Liver (tissue), 9 donors: ENCODE measurements around the gene GOSR2. TPM values are rescaled to one million over a fixed set of nuclear protein-coding genes. Genes with fewer than 3 reads are reported as not detected.

ENCODE experiments used
- DNase-seq: peaks from one replicate; pipeline ENCODE4 v3.0.0-alpha.2; 2017; ENCODE audit warnings: low spot score
- H3K27ac ChIP-seq, 2 donors: one replicate each; pipeline ENCODE4 v1.7.0; 2013; ENCODE audit warnings: inconsistent platforms in 2 of 2, low read length in 2 of 2, control low read depth in 1 of 2, low read depth in 1 of 2, mild to moderate bottlenecking in 1 of 2
- H3K27me3 ChIP-seq, 4 donors: one replicate each; pipeline versions ENCODE4 v1.6.1 to v1.7.0; 2013; ENCODE audit warnings: low read length in 3 of 4, inconsistent platforms in 1 of 4, mild to moderate bottlenecking in 1 of 4, moderate library complexity in 1 of 4; ENCODE audit not compliant: control insufficient read depth in 4 of 4, insufficient read depth in 4 of 4
- H3K36me3 ChIP-seq, 4 donors: one replicate each; pipeline versions ENCODE4 v1.6.1 to v1.7.0; 2013; ENCODE audit warnings: low read length in 3 of 4, mild to moderate bottlenecking in 3 of 4, low read depth in 1 of 4, moderate library complexity in 1 of 4; ENCODE audit not compliant: control insufficient read depth in 4 of 4, insufficient read depth in 3 of 4
- H3K4me1 ChIP-seq, 4 donors: one replicate each; pipeline versions ENCODE4 v1.6.1 to v1.7.0; 2013; ENCODE audit warnings: low read length in 3 of 4, mild to moderate bottlenecking in 3 of 4, moderate library complexity in 1 of 4; ENCODE audit not compliant: control insufficient read depth in 4 of 4, insufficient read depth in 4 of 4
- H3K4me3 ChIP-seq, 3 donors: one replicate each; pipeline versions ENCODE4 v1.6.1 to v1.7.0; 2013; ENCODE audit warnings: low read length in 3 of 3, control low read depth in 1 of 3, low read depth in 1 of 3, mild to moderate bottlenecking in 1 of 3
- H3K9ac ChIP-seq, 2 donors: one replicate each; pipeline ENCODE4 v1.7.0; 2013; ENCODE audit warnings: low read length in 2 of 2, mild to moderate bottlenecking in 2 of 2, moderate library complexity in 2 of 2, control low read depth in 1 of 2, low read depth in 1 of 2
- H3K9me3 ChIP-seq, 4 donors: one replicate each; pipeline versions ENCODE4 v1.6.1 to v1.7.0; 2013; ENCODE audit warnings: low read length in 3 of 4; ENCODE audit not compliant: control insufficient read depth in 4 of 4
- ATF3 ChIP-seq: IDR thresholded peaks from 2 replicates; pipeline ENCODE4 v1.6.1; 2016; ENCODE audit warnings: antibody characterized with exemption
- CTCF ChIP-seq: fragments of 150-350 bp; IDR thresholded peaks from 2 replicates; pipeline ENCODE4 v1.5.1; 2017; ENCODE audit warnings: improper control_type of control experiment, low read depth, low read length; ENCODE audit not compliant: missing input control
- EGR1 ChIP-seq, 2 donors: IDR thresholded peaks; 2 replicates each; pipeline ENCODE4 v1.6.1; 2016 to 2018; ENCODE audit warnings: antibody characterized with exemption in 2 of 2, low read depth in 2 of 2
- FOXA2 ChIP-seq: IDR thresholded peaks from 2 replicates; pipeline ENCODE4 v1.6.1; 2016; ENCODE audit warnings: antibody characterized with exemption
- GABPA ChIP-seq, 2 donors: IDR thresholded peaks in 1 of 2; conservative IDR thresholded peaks in 1 of 2; 2 replicates each; pipeline ENCODE4 v1.6.1; 2016; ENCODE audit warnings: antibody characterized with exemption in 2 of 2, mild to moderate bottlenecking in 1 of 2, moderate library complexity in 1 of 2
- HNF4A ChIP-seq, 2 donors: conservative IDR thresholded peaks; 2 replicates each; pipeline ENCODE4 v1.6.1; 2016; ENCODE audit warnings: antibody characterized with exemption in 2 of 2, mild to moderate bottlenecking in 2 of 2
- HNF4G ChIP-seq: IDR thresholded peaks from 2 replicates; pipeline ENCODE4 v1.6.1; 2016; ENCODE audit warnings: antibody characterized with exemption
- MAX ChIP-seq: IDR thresholded peaks from 2 replicates; pipeline ENCODE4 v1.6.1; 2016; ENCODE audit warnings: antibody characterized with exemption
- NR2F2 ChIP-seq: IDR thresholded peaks from 2 replicates; pipeline ENCODE4 v1.6.1; 2016; ENCODE audit warnings: antibody characterized with exemption
- RAD21 ChIP-seq, 2 donors: IDR thresholded peaks; 2 replicates each; pipeline ENCODE4 v1.6.1; 2016; ENCODE audit warnings: antibody characterized with exemption in 2 of 2, mild to moderate bottlenecking in 2 of 2
- REST ChIP-seq: IDR thresholded peaks from 2 replicates; pipeline ENCODE4 v1.6.1; 2016; ENCODE audit warnings: antibody characterized with exemption, mild to moderate bottlenecking
- TAF1 ChIP-seq: conservative IDR thresholded peaks from 2 replicates; pipeline ENCODE4 v1.6.1; 2016; ENCODE audit warnings: antibody characterized with exemption, mild to moderate bottlenecking
- YY1 ChIP-seq: IDR thresholded peaks from 2 replicates; pipeline ENCODE4 v1.6.1; 2016; ENCODE audit warnings: antibody characterized with exemption, mild to moderate bottlenecking
- ZBTB33 ChIP-seq: IDR thresholded peaks from 2 replicates; pipeline ENCODE4 v1.6.1; 2016; ENCODE audit warnings: antibody characterized with exemption
- WGBS: extraction: QIAGEN DNeasy Blood & Tissue Kit; methylation state at CpG from one replicate; pipeline ENCODE4 v1.1.7; 2013; 5-methylcytosine and 5-hydroxymethylcytosine counted together
- polyA plus RNA-seq, 2 donors: library from polyadenylated mRNA; stranded (reverse) in 1 of 2; unstranded in 1 of 2; fragments of 200-250 nt in 1 of 2; fragments of >200 nt in 1 of 2; fragmentation: Nextera tagmentation in 1 of 2; extraction: Ambion mirVana in 1 of 2; gene quantifications; one replicate each; pipeline versions ENCODE4 v1.2.1 to v1.2.3, GENCODE V29; 2013 to 2015
- total RNA-seq, 2 donors: library from RNA; depleted of rRNA; stranded (reverse); fragments of >200 nt; gene quantifications; one replicate each; pipeline ENCODE4 v1.2.3, GENCODE V29; 2014
- donor health status: healthy.
- donor health status: healthy.
- donor health status: healthy.
- donor health status: healthy.
- donor health status: healthy.

GOSR2 gene
- total and polyA plus RNA-seq, 4 donors, result 19.9 to 43.8 (median 21.0) TPM

- Histone ChIP-seq H3K9ac (no peak overlapping the region), H3K27ac (no peak overlapping the region)
These were observed 55.7 kb downstream of the GOSR2 start for GRCh38 chr17:46978489-46979146.

GRCh38 chr17:46979147-46979863 is 56.3 kb downstream of the GOSR2 start, which contains the start of gene RPRML:
Gene RPRML, minus strand, starts transcription at chr17:46979253. Its CDS starts 246 bp downstream, at chr17:46979007.
- Histone ChIP-seq H3K27me3 (no peaks in the 10 kb centered on the region), H3K9ac (no peak within 1 kb of the TSS), H3K36me3 (no peaks in the 10 kb centered on the region), H3K4me3 (peak within 1 kb of the TSS in 2 of 3 donors; percentile 25 to 75), H3K27ac (no peak within 1 kb of the TSS), H3K9me3 (no peaks in the 10 kb centered on the region), H3K4me1 (peaks cover 14 to 25% (median 19%) of the 10 kb centered on the region in 4 donors)
- WGBS, result 3% methylated on average over 57 of the region's 57 CpGs
- TF ChIP-seq TAF1 (no peak), FOXA2 (no peak), REST (no peak), HNF4G (no peak), MAX (no peak), NR2F2 (no peak), HNF4A (conservative IDR thresholded peaks at IDR 0.05) (no peak), YY1 (no peak), CTCF (no peak), ZBTB33 (no peak), RAD21 (IDR thresholded peaks at IDR 0.05) (no peak), ATF3 (no peak), EGR1 (IDR thresholded peaks at IDR 0.05; ENCODE audit: low read depth in 2 of 2) (no peak), GABPA (IDR thresholded peaks at IDR 0.05 in 1 of 2, conservative IDR thresholded peaks at IDR 0.05 in 1 of 2) (no peak)
- no peak for DNase-seq

More at GRCh38 chr17:46978489-46979146, 55.7 kb downstream of the GOSR2 start:
- Histone ChIP-seq H3K4me3 (peak overlapping the region in 2 of 3 donors; percentile 25 to 75), H3K36me3 (no peaks in the 10 kb centered on the region), H3K9me3 (no peaks in the 10 kb centered on the region), H3K4me1 (peaks cover 10 to 19% (median 16%) of the 10 kb centered on the region in 4 donors), H3K27me3 (no peaks in the 10 kb centered on the region)
- 2% methylated on average over 83 of the region's 83 CpGs for WGBS
- TF ChIP-seq NR2F2 (no peak), EGR1 (IDR thresholded peaks at IDR 0.05; ENCODE audit: low read depth in 2 of 2) (peak in 1 of 2 donors; percentile 25), HNF4G (no peak)
- no peak for DNase-seq
